CD4-positive, alpha-beta T cell treated with Interleukin-10 for 1 hour (primary cell): ENCODE results near the gene ASPSCR1.

ENCODE experiments used
- DNase-seq: peaks from one replicate; pipeline ENCODE4 v3.0.0-alpha.2; 2020

ASPSCR1 gene

DNA sequence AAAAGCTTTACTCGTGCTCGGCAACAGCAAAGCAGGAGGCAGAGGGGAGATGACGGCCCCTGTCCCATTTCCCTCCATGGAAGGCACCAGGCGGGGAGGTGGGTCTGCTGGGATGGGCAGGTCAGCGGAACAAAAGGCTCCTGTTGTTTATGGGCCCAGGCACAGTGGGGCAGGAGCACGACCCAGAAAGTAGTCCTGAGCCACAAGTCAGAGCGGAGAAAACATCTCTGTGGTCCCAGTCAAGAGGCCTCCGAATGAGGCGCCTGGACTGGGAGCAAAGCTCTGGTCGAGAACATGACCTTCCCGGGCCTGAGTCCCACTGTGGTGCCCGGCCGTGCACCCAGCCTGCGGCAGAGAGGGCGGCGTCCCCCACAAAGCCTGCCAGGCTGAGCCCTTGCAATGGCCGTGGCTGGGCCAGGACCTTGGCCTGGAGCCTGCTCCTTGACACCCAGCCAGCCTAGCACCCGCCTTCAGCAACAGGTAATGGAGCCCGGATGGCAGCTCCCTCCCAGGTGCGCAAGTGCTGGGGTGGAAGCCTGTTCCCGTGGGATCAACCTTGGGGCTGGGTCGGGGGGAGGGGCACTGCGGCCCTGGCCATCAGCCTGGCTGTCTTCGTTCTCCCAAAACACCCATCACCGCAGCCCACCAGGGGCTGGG is 70.6 kb downstream of the ASPSCR1 start:
- DNase-seq: no peak

GRCh38 chr17:82048571-82048971 is 71.1 kb downstream of the ASPSCR1 start:
- DNase-seq: no peak

- no peak for DNase-seq
Measured at GRCh38 chr17:82049106-82049505, 71.7 kb downstream of the ASPSCR1 start.

GRCh38 chr17:82049521-82049971 is 72.1 kb downstream of the ASPSCR1 start:
- DNase-seq: no peak

- no peak for DNase-seq
Measured at GRCh38 chr17:82050152-82050760, 72.8 kb downstream of the ASPSCR1 start.

- DNase-seq: no peak
Measured at GRCh38 chr17:82050761-82051641, 73.6 kb downstream of the ASPSCR1 start.

DNA sequence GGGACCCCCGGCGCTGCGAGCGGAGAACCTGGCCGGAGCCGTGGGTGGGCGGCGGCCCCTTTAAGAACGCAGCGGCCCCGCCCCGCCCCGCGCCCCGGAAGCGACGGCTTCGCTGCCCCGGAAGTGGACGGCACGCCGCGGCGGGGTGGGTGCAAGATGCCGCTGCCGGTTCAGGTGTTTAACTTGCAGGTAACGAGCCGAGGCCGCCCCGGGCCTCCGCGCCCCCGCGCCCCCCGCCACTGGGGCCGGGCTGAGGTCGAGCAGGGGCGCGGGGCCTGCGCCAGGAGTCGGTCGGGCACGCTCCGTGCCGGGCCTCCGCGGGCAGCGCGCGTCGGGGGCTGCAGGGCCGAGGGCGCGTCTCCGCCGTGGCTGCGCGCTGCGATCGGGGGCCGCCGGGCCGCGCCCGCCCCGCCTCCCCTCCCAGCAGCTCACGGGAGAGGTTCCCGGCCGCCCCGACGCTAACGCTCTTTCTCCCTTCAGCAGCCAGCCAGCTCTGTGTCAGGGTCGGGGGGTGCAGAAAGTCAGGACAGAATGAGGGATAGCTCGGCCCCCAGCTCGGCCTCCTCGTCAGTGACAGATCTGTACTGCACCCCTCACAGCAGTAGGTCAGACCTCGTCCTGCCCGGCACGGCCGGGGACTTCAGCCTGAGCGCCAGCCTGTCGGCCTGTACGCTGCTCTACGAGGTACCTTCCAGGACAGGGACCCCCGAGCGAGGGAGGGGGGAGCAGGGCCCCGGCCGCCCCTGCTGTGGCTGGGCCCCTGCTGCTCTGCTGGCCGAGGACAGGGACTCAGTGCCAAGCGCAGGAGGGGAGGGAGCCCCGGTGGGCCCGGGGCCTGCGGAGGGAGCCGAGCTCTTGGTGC is 74.6 kb downstream of the ASPSCR1 start, which contains the start of the genes GPS1 and RFNG:
Gene GPS1, plus strand, starts transcription at position 123 of the 862 bp plus-strand sequence. Its CDS starts 34 bp downstream, at position 157.
Gene RFNG, minus strand, starts transcription at position 36 of the 862 bp plus-strand sequence. CDS start 45 bp downstream, outside the sequence.
- peak; percentile 80 for DNase-seq

GRCh38 chr17:82052638-82053059 is 75.2 kb downstream of the ASPSCR1 start:
- no peak for DNase-seq

DNA sequence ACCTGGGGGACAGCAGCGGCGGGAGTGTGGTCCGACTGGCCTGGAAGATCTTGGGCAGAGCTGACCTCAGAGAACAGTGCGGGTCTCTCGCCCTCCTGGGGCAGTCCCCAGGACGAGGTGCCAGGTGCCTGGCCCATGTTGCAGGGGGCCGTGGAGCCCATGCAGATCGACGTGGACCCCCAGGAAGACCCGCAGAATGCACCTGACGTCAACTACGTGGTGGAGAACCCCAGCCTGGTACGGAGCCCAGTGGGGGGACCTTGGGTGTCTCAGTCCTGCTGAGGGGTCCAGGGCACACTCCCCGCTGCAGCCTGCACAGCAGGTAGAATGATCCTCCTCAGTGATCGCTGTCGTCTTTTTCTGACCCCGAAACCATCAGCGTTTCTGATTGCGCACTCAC is 75.7 kb downstream of the ASPSCR1 start:
- no peak for DNase-seq

DNA sequence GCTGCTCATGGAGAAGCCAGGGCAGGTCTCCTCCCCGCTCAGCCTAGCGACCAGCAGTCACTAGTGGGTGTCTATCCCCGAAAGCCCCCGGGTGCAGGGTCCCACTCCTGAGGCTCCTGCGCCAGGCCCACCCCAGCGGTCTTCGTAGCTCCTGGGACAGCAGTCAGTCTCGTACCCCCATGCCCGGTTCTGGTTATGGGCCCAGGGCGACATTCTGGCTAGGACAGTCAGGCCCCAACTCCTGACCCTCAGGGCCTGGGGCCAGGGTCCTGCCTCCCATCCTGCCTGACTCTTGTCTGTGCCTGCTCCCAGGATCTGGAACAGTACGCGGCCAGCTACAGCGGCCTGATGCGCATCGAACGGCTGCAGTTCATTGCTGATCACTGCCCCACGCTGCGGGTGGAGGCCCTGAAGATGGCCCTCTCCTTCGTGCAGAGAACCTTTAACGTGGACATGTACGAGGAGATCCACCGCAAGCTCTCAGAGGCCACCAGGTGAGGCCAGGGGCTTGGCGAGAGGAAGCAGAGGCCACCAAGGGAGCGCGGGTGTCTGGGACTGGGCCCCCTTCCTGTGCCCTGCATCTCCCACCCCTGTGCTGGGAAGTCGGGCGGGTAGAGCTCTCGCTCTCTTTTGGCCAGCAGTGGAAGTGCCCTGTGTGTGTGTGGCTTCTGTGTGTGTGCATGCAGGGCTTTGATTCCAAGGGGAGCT is 76.3 kb downstream of the ASPSCR1 start:
- DNase-seq: no peak

DNA sequence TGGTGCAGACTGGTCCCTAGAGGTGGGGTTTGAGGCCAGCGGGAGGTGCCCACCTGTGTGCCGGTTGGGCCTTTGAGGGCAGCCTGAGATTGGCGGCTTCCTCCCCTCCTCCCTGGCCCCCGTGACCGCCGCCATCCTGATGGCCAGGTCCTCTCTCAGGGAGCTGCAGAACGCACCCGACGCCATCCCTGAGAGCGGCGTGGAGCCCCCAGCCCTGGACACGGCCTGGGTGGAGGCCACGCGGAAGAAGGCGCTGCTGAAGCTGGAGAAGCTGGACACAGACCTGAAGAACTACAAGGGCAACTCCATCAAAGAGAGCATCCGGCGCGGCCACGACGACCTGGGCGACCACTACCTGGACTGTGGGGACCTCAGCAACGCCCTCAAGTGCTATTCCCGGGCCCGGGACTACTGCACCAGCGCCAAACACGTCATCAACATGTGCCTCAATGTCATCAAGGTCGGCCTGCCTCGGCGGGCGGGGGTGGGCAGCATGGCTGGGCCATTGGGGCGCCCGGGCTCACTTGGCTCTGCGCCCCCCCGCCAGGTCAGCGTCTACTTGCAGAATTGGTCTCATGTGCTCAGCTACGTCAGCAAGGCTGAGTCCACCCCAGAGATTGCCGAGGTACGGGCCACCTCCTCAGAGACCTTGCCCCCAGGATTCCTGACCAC is 77.1 kb downstream of the ASPSCR1 start:
- no peak for DNase-seq

DNA sequence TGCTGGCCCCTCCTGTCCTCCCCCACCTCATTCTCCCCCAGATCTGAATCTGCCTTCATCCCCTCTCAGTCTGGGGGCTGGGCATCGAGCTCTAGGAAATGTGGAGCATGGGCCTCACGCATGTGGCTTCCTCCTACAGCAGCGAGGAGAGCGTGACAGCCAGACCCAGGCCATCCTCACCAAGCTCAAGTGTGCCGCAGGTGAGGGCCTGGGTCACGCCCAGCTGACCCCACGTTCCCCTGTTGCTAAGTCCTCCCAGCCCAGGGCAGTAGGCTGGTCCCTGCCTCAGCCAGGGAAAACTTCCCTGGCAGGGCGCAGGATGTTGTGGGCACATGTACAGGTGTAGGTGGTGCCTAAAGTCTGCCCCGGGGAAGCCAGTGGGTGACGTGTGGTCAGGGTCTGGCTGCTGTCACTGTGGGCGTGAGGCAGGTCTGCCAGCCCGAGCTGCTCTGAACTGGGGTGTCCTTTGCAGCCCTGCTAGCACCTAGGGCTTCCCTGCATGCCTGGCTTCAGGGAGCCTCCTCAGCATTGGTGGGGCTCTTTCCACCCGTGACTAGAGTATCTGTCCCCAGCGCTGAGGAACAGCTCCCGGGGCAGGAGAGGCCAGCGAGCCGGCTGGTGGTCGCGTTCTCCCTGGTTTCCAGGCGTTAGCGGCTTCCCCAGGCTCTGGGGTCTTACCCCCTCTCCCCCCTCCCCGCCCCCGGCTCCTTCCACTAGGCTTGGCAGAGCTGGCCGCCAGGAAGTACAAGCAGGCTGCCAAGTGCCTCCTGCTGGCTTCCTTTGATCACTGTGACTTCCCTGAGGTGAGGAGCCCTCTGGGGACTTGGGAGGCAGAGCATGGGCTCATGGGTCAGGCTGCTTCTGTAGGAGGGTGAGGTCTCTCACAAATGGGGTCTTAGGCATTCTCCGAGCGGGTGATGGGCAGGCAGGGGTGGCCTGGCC is 77.9 kb downstream of the ASPSCR1 start:
- DNase-seq: no peak

DNA sequence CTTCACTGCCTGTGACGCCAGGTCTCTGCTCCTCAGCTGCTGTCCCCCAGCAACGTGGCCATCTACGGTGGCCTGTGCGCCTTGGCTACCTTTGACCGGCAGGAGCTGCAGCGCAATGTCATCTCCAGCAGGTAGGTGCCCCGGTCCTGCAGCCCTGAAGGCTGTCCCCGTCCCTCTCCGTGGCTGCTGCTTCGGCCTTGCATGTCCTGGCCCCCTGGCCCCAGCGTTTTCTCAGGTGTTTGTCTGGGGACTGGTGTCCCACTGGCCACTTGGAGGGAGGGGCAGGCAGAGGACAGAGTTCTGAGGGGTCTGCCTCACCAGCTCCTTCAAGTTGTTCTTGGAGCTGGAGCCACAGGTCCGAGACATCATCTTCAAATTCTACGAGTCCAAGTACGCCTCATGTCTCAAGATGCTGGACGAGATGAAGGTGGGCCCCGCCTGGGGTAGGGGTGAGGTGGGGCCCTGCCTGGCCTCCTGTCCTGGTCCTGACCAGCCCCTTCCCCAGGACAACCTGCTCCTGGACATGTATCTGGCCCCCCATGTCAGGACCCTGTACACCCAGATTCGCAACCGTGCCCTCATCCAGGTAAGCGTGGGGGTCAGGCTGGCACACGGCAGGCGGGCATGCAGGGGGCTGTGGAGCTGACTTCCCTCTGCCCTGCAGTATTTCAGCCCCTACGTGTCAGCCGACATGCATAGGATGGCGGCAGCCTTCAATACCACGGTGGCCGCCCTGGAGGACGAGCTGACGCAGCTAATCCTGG is 78.7 kb downstream of the ASPSCR1 start:
- no peak for DNase-seq

GRCh38 chr17:82056729-82057621 is 79.5 kb downstream of the ASPSCR1 start:
- DNase-seq: no peak

DNA sequence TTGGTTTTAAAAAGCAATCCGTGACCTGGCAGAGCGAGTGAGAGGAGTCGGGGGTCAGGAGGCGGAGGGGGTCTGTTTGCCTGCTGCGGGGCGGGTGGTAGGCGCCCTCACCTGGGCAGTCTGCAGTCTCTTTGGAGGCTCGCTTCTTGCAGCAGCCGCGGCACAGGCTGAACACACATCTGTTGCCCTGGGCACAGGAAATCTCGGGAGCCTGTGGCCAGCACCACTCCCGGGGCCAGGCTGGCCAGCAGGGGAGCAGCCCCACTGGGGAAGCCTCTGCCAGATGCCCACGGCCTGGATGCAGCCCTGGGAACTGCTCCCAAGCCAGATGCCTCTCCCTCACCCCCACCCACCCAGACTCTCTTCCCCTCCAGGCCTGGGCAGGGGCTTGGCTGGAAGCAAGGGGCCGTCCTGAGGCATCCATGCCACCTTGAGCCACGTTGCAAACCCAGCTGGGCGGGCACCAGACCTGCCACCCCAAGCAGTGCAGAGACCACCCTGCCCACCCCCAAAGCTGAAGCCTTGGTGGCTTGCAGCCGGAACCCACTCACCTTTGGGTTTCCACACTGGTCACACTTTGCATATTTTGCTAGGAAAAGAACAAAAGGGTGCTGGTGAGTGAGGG is 80.9 kb downstream of the ASPSCR1 start:
- no peak for DNase-seq

- DNase-seq: no peak
Measured at GRCh38 chr17:82058855-82059249, 81.4 kb downstream of the ASPSCR1 start.

GRCh38 chr17:82059272-82060000 is 82.0 kb downstream of the ASPSCR1 start:
- DNase-seq: no peak
